ENCODE data around the gene MSI2. TPM values are rescaled to one million over a fixed set of nuclear protein-coding genes. Genes with fewer than 3 reads are reported as not detected.

Gene MSI2
- polyA plus RNA-seq, 1 of the 3 experiments (the other 2 are of a cell fraction) = 24.1 TPM

- CTCF ChIA-PET = interaction anchor here (0.6 to 2.8 kb wide), 24 partner anchors 10 to 363 kb away, joined by 3 to 13 read pairs (median 3); no protein-coding TSS in a partner anchor
- no peak overlapping the region for H3K4me2 ChIP-seq
- H3K9ac ChIP-seq = no peak overlapping the region
- H3K79me2 ChIP-seq (ENCODE audit: insufficient read depth) = peaks cover 4% of the 10 kb centered on the region; the same call in 1 of the 2 replicates
- 74% methylated on average over 20 of the region's 20 CpGs for WGBS (ENCODE audit: low lambda C conversion rate)
- no peak overlapping the region for H2AFZ ChIP-seq (ENCODE audit: low read depth)
- H4K20me1 ChIP-seq (ENCODE audit: insufficient read depth) = no peaks in the 10 kb centered on the region
- H3K9me2 ChIP-seq = no peaks in the 10 kb centered on the region
- peak; percentile 79 for DNase-seq
- no peak overlapping the region; a peak in 1 of 4 replicates for H3K4me3 ChIP-seq (ENCODE audit: low read depth in 2 of 2, low read length in 1 of 2)
- H3K9me3 ChIP-seq = no peaks in the 10 kb centered on the region
- H3K4me1 ChIP-seq (ENCODE audit: control insufficient read depth in 1 of 2, insufficient read depth in 2 of 2, low read depth in 1 of 2, low read length in 1 of 2) = peaks cover 32 to 73% of the 10 kb centered on the region in 2 experiments
- H3K36me3 ChIP-seq (replicated peaks in 1 of 2; ENCODE audit: control insufficient read depth in 1 of 2, insufficient read depth in 2 of 2, low read length in 1 of 2) = no peaks in the 10 kb centered on the region
- peak overlapping the region; percentile 4 to 84; a peak in 3 of 4 replicates for H3K27ac ChIP-seq (ENCODE audit: low read depth in 2 of 2, low read length in 1 of 2)
- peaks cover 27% of the 10 kb centered on the region for H3F3A ChIP-seq (replicated peaks; ENCODE audit: insufficient read depth)
- H3K27me3 ChIP-seq (ENCODE audit: insufficient read depth) = no peaks in the 10 kb centered on the region
- POLR2A ChIA-PET = interaction anchor here (0.6 to 2.1 kb wide), 31 partner anchors 11 to 1210 kb away, joined by 3 to 12 read pairs (median 3); partner anchors contain the start of gene MSI2
- no peak for TF ChIP-seq RXRA (IDR thresholded peaks at IDR 0.05; ENCODE audit: borderline replicate concordance, low read depth)
- peak; percentile 27; the same call in 1 of the 2 replicates for TF ChIP-seq TCF12 (IDR thresholded peaks at IDR 0.05)
- no peak for TF ChIP-seq MAX (IDR thresholded peaks at IDR 0.05; ENCODE audit: low read depth)
- TF ChIP-seq NRF1 (IDR thresholded peaks at IDR 0.05; ENCODE audit: low read depth, low read length) = no peak
- no peak for TF ChIP-seq MEF2A (IDR thresholded peaks at IDR 0.05; ENCODE audit: borderline replicate concordance, low read depth)
- TF ChIP-seq JUND (IDR thresholded peaks at IDR 0.05) = no peak
- TF ChIP-seq CHD2 (IDR thresholded peaks at IDR 0.05; ENCODE audit: low read length, partially characterized antibody) = peak; percentile 87
- no peak for TF ChIP-seq PBX3 (IDR thresholded peaks at IDR 0.05)
- TF ChIP-seq GABPA (IDR thresholded peaks at IDR 0.05; ENCODE audit: low read depth) = no peak
- TF ChIP-seq RAD21 (IDR thresholded peaks at IDR 0.05; ENCODE audit: low read length) = peak; percentile 45
- TF ChIP-seq USF2 (IDR thresholded peaks at IDR 0.05; ENCODE audit: borderline replicate concordance, low read depth, low read length) = peak; percentile 32; the same call in 1 of the 2 replicates
- peak; percentile 93 for TF ChIP-seq MXI1 (IDR thresholded peaks at IDR 0.05; ENCODE audit: low read depth, low read length)
- TF ChIP-seq FOXM1 (IDR thresholded peaks at IDR 0.05; ENCODE audit: low read depth) = no peak
- TF ChIP-seq ZBTB33 (IDR thresholded peaks at IDR 0.05; ENCODE audit: borderline replicate concordance, low read depth) = 0 out of 2 replicates have a peak, but pooled peaks have one; percentile 18
- TF ChIP-seq REST (IDR thresholded peaks at IDR 0.05; ENCODE audit: low read depth, low read length) = no peak
- TF ChIP-seq POLR2AphosphoS5 (IDR thresholded peaks at IDR 0.05; ENCODE audit: low read depth, low read length) = 0 out of 2 replicates have a peak, but pooled peaks have one; percentile 31
- no peak for TF ChIP-seq ELF1 (IDR thresholded peaks at IDR 0.05)
- no peak for TF ChIP-seq SIN3A (IDR thresholded peaks at IDR 0.05; ENCODE audit: borderline replicate concordance, low read depth, low read length)
- peak in 1 of 2 experiments; percentile 82; a peak in 1 of 4 replicates for TF ChIP-seq EP300 (IDR thresholded peaks at IDR 0.05; ENCODE audit: borderline replicate concordance in 1 of 2, low read depth in 1 of 2, low read length in 1 of 2)
- TF ChIP-seq RFX5 (IDR thresholded peaks at IDR 0.05; ENCODE audit: low read length) = no peak
- TF ChIP-seq USF1 (IDR thresholded peaks at IDR 0.05; ENCODE audit: borderline replicate concordance, low read depth) = peak; percentile 52; the same call in 1 of the 2 replicates
Measured at GRCh38 chr17:57420734-57421717, 164.7 kb downstream of the MSI2 start.
